Body of pancreas (tissue), 4 donors: ENCODE data around the gene ZBTB37. TPM values are rescaled to one million over a fixed set of nuclear protein-coding genes. Genes with fewer than 3 reads are reported as not detected.

Source experiments
- ATAC-seq: fragments of 150-250 bp; one replicate; pipeline ENCODE4 v1.9.1; 2016
- DNase-seq, 4 donors: peaks; one replicate each; pipeline ENCODE4 v3.0.0-alpha.2; 2019
- H3K27ac ChIP-seq, 4 donors: fragments of 200-600 bp; sonication (generic); 1 replicate in 3 of 4; 2 replicates in 1 of 4; pipeline versions ENCODE4 v1.5.1 to v1.6.1; 2016 to 2019; ENCODE audit warnings: mild to moderate bottlenecking in 1 of 4, mixed read lengths in 1 of 4, moderate library complexity in 1 of 4
- H3K27me3 ChIP-seq, 2 donors: fragments of 200-600 bp; sonication (generic); one replicate each; pipeline ENCODE4 v1.6.0; 2016; ENCODE audit warnings: mild to moderate bottlenecking in 1 of 2
- H3K36me3 ChIP-seq, 2 donors: fragments of 200-600 bp; sonication (generic); replicated peaks in 1 of 2; 2 replicates each; pipeline ENCODE4 v1.5.1; 2016; ENCODE audit warnings: low read depth in 2 of 2; ENCODE audit not compliant: insufficient read depth in 1 of 2
- H3K4me1 ChIP-seq: fragments of 200-600 bp; sonication (generic); one replicate; pipeline ENCODE4 v1.6.0; 2016
- H3K4me3 ChIP-seq, 2 donors: fragments of 200-600 bp; sonication (generic); 1 replicate in 1 of 2; 2 replicates in 1 of 2; pipeline ENCODE4 v1.5.1; 2016 to 2019
- H3K9me3 ChIP-seq, 3 donors: fragments of 200-600 bp; sonication (generic); 1 replicate in 2 of 3; 2 replicates in 1 of 3; pipeline ENCODE4 v1.5.1; 2016
- POLR2A ChIP-seq, 3 donors: fragments of 450-650 bp; IDR thresholded peaks; one replicate each; pipeline ENCODE4 v1.6.1; 2016; ENCODE audit warnings: antibody characterized with exemption in 3 of 3, mild to moderate bottlenecking in 2 of 3
- WGBS, 2 donors: methylation state at CpG; one replicate each; pipeline ENCODE4 v1.1.5; 2017; 5-methylcytosine and 5-hydroxymethylcytosine counted together
- intact Hi-C: fragments of 100-400 bp; cut with DNase I; formaldehyde crosslinking; loops from one replicate; pipeline ENCODE4 v1.15.1; 2023
- total RNA-seq, 2 donors: library from RNA; depleted of rRNA; stranded (reverse); fragments of >200 nt; gene quantifications; one replicate each; pipeline ENCODE4 v1.1.0, GENCODE V29; 2016
- TF ChIP-seq, protein P1 (sequence below), 7 experiments: fragments of 450-650 bp in 4 of 7; fragments of 200-600 bp in 3 of 7; sonication (generic) in 3 of 7; IDR thresholded peaks; one replicate each; pipeline ENCODE4 v1.5.1; 2016 to 2019; ENCODE audit warnings: antibody characterized with exemption in 7 of 7

The ZBTB37 gene
- total RNA-seq, 2 donors from 2014 or later, result 6.2 to 6.6 TPM

DNA sequence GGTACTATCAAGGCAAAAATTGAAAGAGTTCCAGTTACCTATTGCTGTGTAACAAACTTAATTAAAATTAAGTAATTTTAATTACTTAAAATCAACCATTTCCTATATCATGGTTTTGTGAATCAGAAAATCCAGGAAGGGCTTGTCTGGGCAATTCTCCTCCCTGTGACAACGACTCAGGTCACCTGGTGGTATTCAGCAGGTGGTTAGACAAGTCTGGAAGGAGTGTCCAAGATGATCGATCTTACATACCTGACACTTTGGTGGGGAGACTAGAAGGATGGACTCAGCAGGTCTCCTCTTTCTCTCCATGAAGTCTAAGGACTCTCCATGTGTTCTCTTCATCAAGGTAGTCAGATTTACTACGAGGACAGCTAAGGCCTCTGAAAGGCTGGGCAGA is 26.0 kb downstream of the ZBTB37 start:
- Histone ChIP-seq H3K4me3 (no peak overlapping the region), H3K9me3 (no peaks in the 10 kb centered on the region), H3K4me1 (peaks cover 10% of the 10 kb centered on the region), H3K27ac (no peak overlapping the region), H3K27me3 (no peaks in the 10 kb centered on the region), H3K36me3 (no peaks in the 10 kb centered on the region)
- no peak for DNase-seq
- intact Hi-C loops, result no loop called here
- no peak for ATAC-seq
- no peak for TF ChIP-seq POLR2A (IDR thresholded peaks at IDR 0.05)
- WGBS, 2 donors, result 93% methylated on average over 3 of the region's 3 CpGs

DNA sequence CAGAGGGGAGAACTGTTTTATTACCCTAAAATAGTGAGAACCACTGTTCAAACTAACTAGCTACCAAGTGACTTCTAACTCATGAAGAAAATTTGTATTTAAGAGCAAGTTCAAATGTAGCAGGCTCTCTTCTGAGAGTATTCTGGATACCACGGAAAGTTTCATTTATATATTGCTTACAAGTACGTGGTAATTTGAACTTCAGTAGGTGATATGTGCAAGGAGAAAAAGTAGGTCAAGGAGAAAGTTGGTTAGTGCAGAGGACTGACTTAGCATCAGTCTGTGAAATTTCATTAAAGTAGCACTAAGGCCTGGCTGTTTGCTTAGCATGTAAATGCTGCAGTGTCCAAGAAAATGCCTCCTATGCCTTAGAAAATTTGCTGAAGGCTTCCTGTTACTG is 32.2 kb downstream of the ZBTB37 start:
- H3K27me3 ChIP-seq, result no peaks in the 10 kb centered on the region
- DNase-seq (no peak), ATAC-seq (no peak)
- no peak overlapping the region for H3K4me3 ChIP-seq
- no peaks in the 10 kb centered on the region for H3K36me3 ChIP-seq
- H3K27ac ChIP-seq, result no peak overlapping the region
- H3K9me3 ChIP-seq, result no peaks in the 10 kb centered on the region
- intact Hi-C loops, result no loop called here
- 44 to 45% methylated on average over 2 of the region's 2 CpGs for WGBS, 2 donors
- H3K4me1 ChIP-seq, result peaks cover 24% of the 10 kb centered on the region
- TF ChIP-seq, protein P1, sequence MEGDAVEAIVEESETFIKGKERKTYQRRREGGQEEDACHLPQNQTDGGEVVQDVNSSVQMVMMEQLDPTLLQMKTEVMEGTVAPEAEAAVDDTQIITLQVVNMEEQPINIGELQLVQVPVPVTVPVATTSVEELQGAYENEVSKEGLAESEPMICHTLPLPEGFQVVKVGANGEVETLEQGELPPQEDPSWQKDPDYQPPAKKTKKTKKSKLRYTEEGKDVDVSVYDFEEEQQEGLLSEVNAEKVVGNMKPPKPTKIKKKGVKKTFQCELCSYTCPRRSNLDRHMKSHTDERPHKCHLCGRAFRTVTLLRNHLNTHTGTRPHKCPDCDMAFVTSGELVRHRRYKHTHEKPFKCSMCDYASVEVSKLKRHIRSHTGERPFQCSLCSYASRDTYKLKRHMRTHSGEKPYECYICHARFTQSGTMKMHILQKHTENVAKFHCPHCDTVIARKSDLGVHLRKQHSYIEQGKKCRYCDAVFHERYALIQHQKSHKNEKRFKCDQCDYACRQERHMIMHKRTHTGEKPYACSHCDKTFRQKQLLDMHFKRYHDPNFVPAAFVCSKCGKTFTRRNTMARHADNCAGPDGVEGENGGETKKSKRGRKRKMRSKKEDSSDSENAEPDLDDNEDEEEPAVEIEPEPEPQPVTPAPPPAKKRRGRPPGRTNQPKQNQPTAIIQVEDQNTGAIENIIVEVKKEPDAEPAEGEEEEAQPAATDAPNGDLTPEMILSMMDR (IDR thresholded peaks at IDR 0.05), result no peak
- no peak for TF ChIP-seq POLR2A (IDR thresholded peaks at IDR 0.05)

DNA sequence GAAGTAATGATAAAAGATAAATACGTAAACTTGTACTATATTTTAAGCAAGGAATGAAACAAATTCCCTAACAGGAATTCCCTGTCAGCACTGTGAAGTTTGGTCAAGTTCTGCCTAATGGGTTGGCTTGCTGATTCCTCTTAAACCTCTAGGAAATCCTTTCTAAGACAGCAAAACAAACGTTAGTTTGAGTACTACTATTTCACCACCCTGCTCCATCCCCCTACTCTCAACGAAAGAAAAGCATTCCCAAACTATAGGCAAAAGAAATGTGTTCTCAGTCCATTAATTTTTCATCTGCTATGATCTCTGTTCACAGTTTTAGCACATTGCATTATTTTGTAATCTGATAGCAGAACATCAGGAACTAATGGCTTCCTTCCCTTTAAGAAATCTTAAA is 32.8 kb downstream of the ZBTB37 start:
- Histone ChIP-seq H3K4me1 (peaks cover 24% of the 10 kb centered on the region), H3K27me3 (no peaks in the 10 kb centered on the region), H3K27ac (no peak overlapping the region), H3K36me3 (no peaks in the 10 kb centered on the region), H3K4me3 (no peak overlapping the region), H3K9me3 (no peaks in the 10 kb centered on the region)
- intact Hi-C loops, result no loop called here
- 74 to 78% methylated on average over 3 of the region's 3 CpGs for WGBS, 2 donors
- ATAC-seq (no peak), DNase-seq (no peak)
- TF ChIP-seq, protein P1 (IDR thresholded peaks at IDR 0.05), result no peak
- TF ChIP-seq POLR2A (IDR thresholded peaks at IDR 0.05), result no peak

DNA sequence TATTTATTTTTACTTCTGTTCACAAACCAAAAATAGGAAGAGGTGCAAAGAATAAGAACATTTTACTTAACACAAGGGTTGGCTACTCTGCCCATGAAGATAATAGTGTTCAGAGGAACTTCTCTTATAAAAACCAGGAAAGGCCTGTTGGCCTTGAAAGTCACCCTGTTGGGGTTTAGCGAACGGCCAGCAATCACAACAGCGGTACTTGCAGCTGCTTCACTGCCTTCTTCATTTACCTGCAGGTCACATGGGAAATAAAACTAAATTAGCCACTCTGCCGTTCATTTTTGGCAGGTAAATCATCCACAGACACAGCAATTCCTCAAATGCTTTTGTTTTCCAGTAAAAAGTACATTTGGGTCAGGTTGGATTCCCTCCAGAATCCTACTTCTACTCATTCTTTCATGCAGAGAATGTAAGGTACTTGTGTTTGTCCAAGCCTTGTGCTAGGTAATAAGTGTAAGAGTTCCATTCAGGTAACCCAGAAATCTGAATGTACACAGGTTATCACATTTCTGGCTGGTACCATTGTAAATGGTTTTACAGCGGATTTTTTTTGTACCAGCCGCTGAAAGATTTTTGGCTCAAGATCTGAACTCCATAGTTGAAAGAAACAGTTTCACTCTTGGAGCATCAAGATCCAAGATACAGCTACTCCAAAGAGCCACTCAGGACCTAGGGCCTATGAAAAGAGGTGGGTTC is 35.8 kb downstream of the ZBTB37 start:
- H3K27ac ChIP-seq, result peak overlapping the region in 3 of 4 donors; percentile 22 to 33 (median 23)
- no peaks in the 10 kb centered on the region for H3K36me3 ChIP-seq
- H3K27me3 ChIP-seq, result no peaks in the 10 kb centered on the region
- 29 to 33% methylated on average over 6 of the region's 6 CpGs for WGBS, 2 donors
- no peak overlapping the region for H3K4me3 ChIP-seq
- H3K4me1 ChIP-seq, result peaks cover 13% of the 10 kb centered on the region
- TF ChIP-seq, protein P1 (IDR thresholded peaks at IDR 0.05), result no peak
- no peak for TF ChIP-seq POLR2A (IDR thresholded peaks at IDR 0.05)
- ATAC-seq (no peak), DNase-seq (no peak)
- intact Hi-C loops, result no loop called here
- no peaks in the 10 kb centered on the region for H3K9me3 ChIP-seq

DNA sequence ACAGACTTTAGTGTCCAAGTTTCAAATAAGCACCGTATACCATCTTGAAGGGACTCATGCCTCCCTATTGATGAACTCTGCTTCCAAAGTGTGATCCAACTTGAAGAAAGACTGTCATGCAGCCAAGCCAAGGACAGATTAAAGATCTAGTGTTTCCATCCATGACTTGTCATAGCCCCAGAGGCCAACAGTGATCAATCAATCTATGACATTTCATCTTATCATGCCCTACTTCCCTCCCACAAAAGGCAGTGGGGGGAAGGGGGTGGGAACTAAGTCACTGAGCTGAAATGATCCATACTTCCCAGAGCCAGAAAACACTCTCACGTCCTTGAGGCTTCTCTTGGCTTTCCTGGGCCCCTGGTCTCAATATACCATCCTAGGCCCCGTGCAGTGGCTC is 44.9 kb downstream of the ZBTB37 start:
- no peak for TF ChIP-seq POLR2A (IDR thresholded peaks at IDR 0.05)
- TF ChIP-seq, protein P1 (IDR thresholded peaks at IDR 0.05), result no peak
- WGBS, 2 donors, result 92 to 93% methylated on average over 3 of the region's 3 CpGs
- no peaks in the 10 kb centered on the region for H3K36me3 ChIP-seq
- no peak overlapping the region for H3K27ac ChIP-seq
- intact Hi-C loops, result no loop called here
- no peak for ATAC-seq
- H3K4me3 ChIP-seq, result no peak overlapping the region
- no peaks in the 10 kb centered on the region for H3K9me3 ChIP-seq
- DNase-seq, result no peak
- H3K4me1 ChIP-seq, result no peaks in the 10 kb centered on the region
- H3K27me3 ChIP-seq, result no peaks in the 10 kb centered on the region
